Inflammatory macrophage (primary cell): ENCODE measurements around the gene GPC5.
"Not testable (repeated sequence)": the region's sequence is repeated elsewhere in the genome, so short reads cannot be mapped to it uniquely, and the experiment has no call there.

Experiments
- DNase-seq, 2 donors: peaks; one replicate each; pipeline ENCODE4 v3.0.0-alpha.2; 2020 to 2022

Gene GPC5

GRCh38 chr13:91896547-91896946 is 498.1 kb downstream of the GPC5 start:
- DNase-seq = no peak

- not testable (repeated sequence) for DNase-seq
Observed at GRCh38 chr13:91898986-91899385, 500.6 kb downstream of the GPC5 start.

GRCh38 chr13:91902291-91902690 is 503.9 kb downstream of the GPC5 start:
- DNase-seq = no peak

- no peak for DNase-seq
Observed at GRCh38 chr13:91904005-91904404, 505.6 kb downstream of the GPC5 start.

- DNase-seq = no peak
Observed at GRCh38 chr13:91904597-91904996, 506.2 kb downstream of the GPC5 start.

- DNase-seq = no peak
Observed at GRCh38 chr13:91907398-91907797, 509.0 kb downstream of the GPC5 start.

- DNase-seq = no peak
Observed at GRCh38 chr13:91909617-91910016, 511.2 kb downstream of the GPC5 start.

GRCh38 chr13:91922969-91923592 is 524.7 kb downstream of the GPC5 start:
- no peak for DNase-seq

GRCh38 chr13:91930687-91931086 is 532.3 kb downstream of the GPC5 start:
- DNase-seq = no peak

GRCh38 chr13:91934354-91934753 is 535.9 kb downstream of the GPC5 start:
- no peak for DNase-seq

GRCh38 chr13:91946498-91947070 is 548.2 kb downstream of the GPC5 start:
- no peak for DNase-seq

GRCh38 chr13:91948736-91949135 is 550.3 kb downstream of the GPC5 start:
- DNase-seq = no peak

GRCh38 chr13:91950803-91951202 is 552.4 kb downstream of the GPC5 start:
- DNase-seq = no peak

- DNase-seq = no peak
Observed at GRCh38 chr13:91955546-91956355, 557.3 kb downstream of the GPC5 start.

GRCh38 chr13:91960947-91961346 is 562.5 kb downstream of the GPC5 start:
- DNase-seq = no peak

- DNase-seq = no peak
Observed at GRCh38 chr13:91962946-91963345, 564.5 kb downstream of the GPC5 start.

GRCh38 chr13:91965511-91965910 is 567.1 kb downstream of the GPC5 start:
- DNase-seq = no peak

- no peak for DNase-seq
Observed at GRCh38 chr13:91978571-91978970, 580.1 kb downstream of the GPC5 start.

GRCh38 chr13:91986761-91987483 is 588.5 kb downstream of the GPC5 start:
- no peak for DNase-seq

- no peak for DNase-seq
Observed at GRCh38 chr13:91988331-91988730, 589.9 kb downstream of the GPC5 start.

- no peak for DNase-seq
Observed at GRCh38 chr13:92012787-92013186, 614.4 kb downstream of the GPC5 start.

GRCh38 chr13:92017737-92018136 is 619.3 kb downstream of the GPC5 start:
- DNase-seq = no peak

GRCh38 chr13:92028695-92029094 is 630.3 kb downstream of the GPC5 start:
- no peak for DNase-seq
